ENCODE measurements around the gene KLF7.
A peak's percentile ranks its signal among the peaks of the same experiment; 100 is the strongest.

The KLF7 gene

GRCh38 chr2:207166349-207167098 is 776 bp upstream of the KLF7 start:
- peak; percentile 27 to 30 for DNase-seq

- peak; percentile 79 to 93 for DNase-seq
Observed at GRCh38 chr2:207166039-207166348, 246 bp upstream of the KLF7 start.

- peak in 1 of 2 experiments; percentile 21 for DNase-seq
Observed at GRCh38 chr2:207164006-207164831, 1.5 kb downstream of the KLF7 start.

GRCh38 chr2:207163756-207164005 is 2.1 kb downstream of the KLF7 start:
- no peak for DNase-seq

- no peak for DNase-seq
Observed at GRCh38 chr2:207163053-207163755, 2.5 kb downstream of the KLF7 start.

GRCh38 chr2:207162316-207162715 is 3.4 kb downstream of the KLF7 start:
- no peak for DNase-seq

GRCh38 chr2:207161247-207162123 is 4.3 kb downstream of the KLF7 start:
- DNase-seq, result no peak

- no peak for DNase-seq
Observed at GRCh38 chr2:207160115-207160514, 5.6 kb downstream of the KLF7 start.

- no peak for DNase-seq
Observed at GRCh38 chr2:207159002-207159401, 6.7 kb downstream of the KLF7 start.

- DNase-seq, result no peak
Observed at GRCh38 chr2:207157731-207158130, 8.0 kb downstream of the KLF7 start.

GRCh38 chr2:207157162-207157481 is 8.6 kb downstream of the KLF7 start:
- DNase-seq, result no peak

- no peak for DNase-seq
Observed at GRCh38 chr2:207156451-207157161, 9.1 kb downstream of the KLF7 start.

GRCh38 chr2:207155516-207156444 is 10.0 kb downstream of the KLF7 start:
- DNase-seq, result peak in 1 of 2 experiments; percentile 52

GRCh38 chr2:207154556-207155510 is 10.9 kb downstream of the KLF7 start:
- no peak for DNase-seq

- DNase-seq, result no peak
Observed at GRCh38 chr2:207153266-207153975, 12.3 kb downstream of the KLF7 start.

GRCh38 chr2:207151048-207151447 is 14.7 kb downstream of the KLF7 start:
- DNase-seq, result no peak

- DNase-seq, result no peak
Observed at GRCh38 chr2:207150284-207150683, 15.5 kb downstream of the KLF7 start.

- no peak for DNase-seq
Observed at GRCh38 chr2:207149249-207150213, 16.2 kb downstream of the KLF7 start.

Measured in NCI-H187 (cell line).